NCI-H1417 (cell line): ENCODE results near the gene STRADB.
"Not testable (repeated sequence)": the region's sequence is repeated elsewhere in the genome, so short reads cannot be mapped to it uniquely, and the experiment has no call there.

ENCODE experiments used
- DNase-seq, 3 experiments: peaks; one replicate each; lab custom pipeline; 2025; lab: John Stamatoyannopoulos, UW

STRADB gene

DNA sequence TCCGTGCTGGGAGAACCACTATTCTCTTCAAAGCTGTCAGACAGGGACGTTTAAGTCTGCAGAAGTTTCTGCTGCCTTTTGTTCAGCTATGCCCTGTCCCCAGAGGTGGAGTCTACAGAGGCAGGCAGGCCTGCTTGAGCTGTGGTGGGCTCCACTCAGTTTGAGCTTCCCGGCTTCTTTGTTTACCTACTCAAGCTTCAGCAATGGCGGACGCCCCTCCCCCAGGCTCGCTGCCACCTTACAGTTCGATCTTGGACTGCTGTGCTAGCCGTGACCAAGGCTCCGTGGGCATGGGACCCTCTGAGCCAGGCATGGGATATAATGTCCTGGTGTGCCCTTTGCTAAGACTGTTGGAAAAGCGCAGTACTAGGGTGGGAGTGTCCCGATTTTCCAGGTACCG lies 21.2 kb upstream of the STRADB start:
- DNase-seq = not testable (repeated sequence)

GRCh38 chr2:201430839-201431238 lies 20.7 kb upstream of the STRADB start:
- no peak for DNase-seq

GRCh38 chr2:201432038-201432620 lies 19.4 kb upstream of the STRADB start:
- no peak for DNase-seq

DNA sequence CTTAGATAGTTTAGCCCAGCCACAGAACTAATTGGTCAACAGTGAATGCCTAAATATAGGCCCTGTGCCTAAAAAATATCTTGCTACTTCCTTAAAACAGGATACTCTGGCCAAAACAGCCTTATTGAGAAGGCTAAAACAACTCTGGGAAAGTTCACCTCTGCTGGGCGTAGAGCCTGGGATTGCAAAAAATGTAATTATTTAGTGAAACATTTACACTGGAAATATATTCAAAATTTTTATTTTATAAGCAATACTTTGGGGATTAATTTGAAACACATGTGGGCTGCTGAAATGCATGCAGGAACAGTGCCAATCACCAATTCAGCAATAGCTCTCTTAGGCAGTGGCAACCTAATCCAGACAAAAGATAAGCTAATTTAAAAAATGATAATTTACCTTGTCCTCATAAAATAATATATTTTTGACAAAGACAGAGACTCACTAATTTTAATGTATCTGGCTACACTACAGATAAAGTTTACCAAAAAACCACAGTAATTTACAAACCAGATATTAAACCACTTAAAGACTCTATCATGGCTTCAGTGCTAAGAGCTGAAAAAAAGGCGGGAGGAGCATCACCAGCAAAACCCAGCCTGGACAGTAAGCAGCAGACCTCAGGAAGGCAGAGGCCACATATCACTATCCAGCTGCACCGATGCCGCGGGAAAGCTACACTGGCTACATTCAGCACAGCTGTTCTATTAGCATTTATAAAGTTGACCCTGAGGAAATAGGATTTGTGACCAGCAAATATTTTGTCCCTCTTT lies 18.7 kb upstream of the STRADB start:
- DNase-seq = no peak

DNA sequence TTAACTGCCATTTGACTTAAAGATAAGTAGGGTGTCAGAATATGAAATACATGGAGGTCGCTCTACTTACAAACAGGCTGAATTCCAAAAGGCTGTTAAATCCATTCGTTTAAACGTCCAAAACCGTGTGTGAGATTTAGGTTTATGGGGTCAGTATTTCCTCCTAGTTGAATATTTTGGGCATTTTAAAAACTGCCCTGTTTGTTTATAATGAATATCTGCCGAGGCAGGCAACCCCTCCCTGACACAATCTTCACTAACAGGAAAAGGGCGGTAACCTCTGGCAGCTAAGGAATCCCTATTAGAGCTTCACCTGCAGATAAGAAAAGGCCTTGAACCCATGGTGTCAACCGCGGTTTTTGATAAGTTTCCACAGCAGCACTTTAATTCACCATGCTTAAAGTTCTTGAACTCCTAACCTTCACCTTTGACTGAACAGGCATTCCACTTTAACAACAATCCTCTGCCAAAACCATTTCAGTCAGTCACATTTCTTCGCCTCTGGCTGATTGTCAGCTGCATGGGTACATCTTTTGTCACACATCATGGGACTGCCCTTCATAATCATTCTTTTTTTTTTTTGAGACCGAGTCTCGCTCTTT lies 18.0 kb upstream of the STRADB start:
- DNase-seq = no peak

DNA sequence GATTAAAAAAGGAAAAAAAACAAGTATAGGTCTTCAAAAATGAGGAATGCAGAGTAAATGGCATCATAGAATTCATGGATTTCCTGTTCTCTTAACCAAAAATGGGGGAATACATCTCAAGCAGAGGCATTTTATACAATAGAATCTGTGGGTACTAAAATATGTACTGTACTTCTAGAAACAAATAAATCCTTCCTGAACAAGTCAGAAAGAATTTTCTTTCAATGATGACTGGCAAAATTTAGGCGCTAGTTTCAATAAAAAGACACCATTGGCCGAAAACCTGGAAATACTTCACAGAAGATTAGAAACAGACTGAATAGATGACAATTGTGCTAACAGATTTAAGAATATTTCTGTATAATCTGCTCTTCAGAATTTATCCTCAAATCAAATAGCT lies 15.4 kb upstream of the STRADB start:
- no peak for DNase-seq

- DNase-seq = not testable (repeated sequence)
Observed at GRCh38 chr2:201439336-201439922, 12.1 kb upstream of the STRADB start.

DNA sequence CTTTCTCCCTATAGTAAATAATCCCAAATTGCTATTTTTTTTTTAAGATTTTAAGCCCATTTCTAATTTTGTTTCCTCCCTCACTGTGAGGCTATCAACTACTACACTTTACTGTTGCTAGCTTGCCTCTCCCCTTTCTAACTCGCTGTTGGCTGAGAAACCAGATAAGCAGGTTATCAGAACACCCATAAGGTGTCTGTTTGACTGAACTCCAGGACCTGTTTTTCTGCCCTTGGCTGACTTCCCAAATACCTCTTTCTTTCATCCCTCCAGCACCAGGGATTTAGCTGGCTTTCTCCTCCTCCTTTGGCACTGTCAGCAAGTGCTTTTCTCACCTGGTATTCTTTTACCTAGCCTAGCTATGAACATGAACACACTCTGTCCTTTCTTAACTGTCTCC lies 11.4 kb upstream of the STRADB start:
- DNase-seq = peak in 2 of 3 experiments; percentile 13 to 64

DNA sequence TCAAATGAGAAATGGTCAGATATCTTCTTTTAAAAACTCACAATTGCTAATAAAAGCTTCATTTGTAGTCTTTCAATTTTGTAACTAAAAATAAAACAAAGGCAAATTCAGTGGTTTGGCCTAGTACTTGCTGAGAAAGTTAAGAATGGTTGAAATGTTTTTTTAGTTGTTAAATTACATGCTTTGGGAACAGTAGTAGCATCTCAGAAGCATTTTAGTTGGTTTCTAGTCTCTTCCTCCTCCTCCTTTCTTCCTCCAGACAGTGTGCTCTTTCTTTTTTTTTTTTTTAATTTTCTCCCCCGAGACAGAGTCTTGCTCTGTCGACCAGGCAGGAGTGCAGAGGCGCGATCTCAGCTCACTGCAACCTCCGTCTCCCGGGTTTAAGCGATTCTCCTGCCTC lies 10.1 kb upstream of the STRADB start:
- no peak for DNase-seq

- no peak for DNase-seq
Observed at GRCh38 chr2:201444746-201445465, 6.6 kb upstream of the STRADB start.

DNA sequence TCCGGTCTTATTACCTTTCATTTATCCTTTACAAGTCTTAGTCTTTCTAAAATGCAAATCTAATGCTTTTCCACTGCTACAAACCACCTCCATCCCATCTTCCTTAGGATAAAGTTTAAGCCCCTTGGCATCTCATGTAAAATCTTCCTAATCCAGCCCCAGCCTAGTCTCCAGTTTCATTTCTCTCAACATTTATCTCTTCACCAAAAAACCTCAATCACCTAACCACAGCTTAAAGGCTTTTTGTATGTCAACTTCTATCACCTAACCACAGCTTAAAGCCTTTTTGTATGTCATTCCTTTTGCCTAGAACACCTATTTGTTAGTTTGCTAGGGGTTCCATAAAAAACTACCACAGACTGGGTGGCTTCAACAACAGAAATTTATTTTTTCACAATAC lies 4.5 kb upstream of the STRADB start:
- DNase-seq = no peak

DNA sequence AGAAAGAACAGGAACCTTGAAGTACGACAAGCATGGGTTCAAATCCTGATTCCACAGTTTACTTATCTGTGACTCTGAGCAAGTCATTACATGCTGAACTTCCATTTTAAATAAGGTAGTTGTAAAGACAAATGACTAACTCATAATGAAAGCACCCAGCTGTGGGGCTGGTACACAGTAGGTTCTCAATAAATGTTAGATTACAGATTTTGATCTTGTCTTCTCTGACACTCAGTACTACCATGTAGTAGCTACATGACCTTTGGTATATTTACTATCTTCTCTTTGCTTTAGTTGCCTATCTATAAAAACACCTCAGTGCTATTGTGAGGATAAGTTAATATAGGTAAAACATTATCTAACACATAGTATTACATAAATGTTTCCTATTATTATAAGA lies 3.5 kb upstream of the STRADB start:
- DNase-seq = no peak

DNA sequence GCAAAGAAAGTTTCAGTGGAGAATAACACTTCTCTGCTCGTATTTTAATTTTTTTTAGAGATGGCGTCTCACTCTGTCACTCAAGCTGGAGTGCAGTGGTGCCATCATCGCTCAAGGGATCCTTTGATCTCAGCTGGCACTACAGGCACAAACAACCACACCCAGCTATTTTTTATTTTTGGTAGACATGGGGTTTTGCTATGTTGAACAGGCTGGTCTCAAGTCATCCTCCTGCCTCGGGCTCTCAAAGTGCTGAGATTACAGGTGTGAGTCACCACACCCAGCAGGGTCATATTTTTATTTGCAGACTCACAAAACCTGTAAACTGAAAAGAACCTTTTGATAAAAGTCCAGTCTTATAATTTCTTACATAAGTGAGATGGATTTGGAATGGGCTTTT lies 2.8 kb upstream of the STRADB start:
- DNase-seq = no peak

GRCh38 chr2:201450954-201451291 lies 617 bp upstream of the STRADB start:
- no peak for DNase-seq

DNA sequence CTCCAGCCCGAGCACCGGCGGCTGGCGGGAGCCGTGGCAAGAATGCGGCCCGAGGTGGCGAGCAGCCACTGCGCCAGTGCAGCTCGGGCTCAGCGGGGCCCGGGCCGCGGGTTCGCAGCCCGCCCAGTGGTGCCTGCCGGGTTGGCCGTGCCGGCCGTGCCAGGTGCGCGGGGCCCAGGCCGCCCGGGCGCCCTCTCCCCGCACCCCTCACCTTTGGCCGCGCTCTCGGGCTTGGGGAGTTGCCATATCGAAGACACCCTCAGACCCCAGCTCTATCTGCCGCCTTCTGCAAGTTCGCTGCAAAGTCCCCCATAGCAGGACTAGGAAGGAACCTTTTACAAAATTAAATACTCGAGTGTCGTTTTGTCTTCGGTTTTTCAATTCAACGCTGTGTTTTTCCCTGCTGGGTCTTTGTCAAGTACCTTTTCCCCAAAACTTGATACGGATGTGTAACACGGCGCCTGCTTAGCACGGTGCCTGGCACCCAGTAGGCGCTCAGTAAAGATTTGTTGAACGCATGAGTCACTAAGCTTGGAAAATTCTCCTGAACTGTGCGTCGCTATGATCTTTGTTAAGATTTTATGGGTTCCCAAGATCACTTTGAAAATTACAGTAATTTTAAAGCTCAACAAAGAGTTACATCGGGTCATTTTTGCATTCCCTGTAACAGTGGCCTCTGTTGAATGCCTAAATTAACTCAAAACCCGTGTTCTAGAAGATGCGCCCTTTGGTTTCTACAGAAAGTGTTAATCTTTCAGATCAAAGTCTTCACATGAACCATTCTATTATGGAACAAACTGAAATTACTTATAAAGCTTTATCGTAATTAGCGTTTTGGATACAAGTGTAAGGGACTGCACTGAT lies 750 bp downstream of the STRADB start:
- peak; percentile 37 to 72 (median 63) for DNase-seq

DNA sequence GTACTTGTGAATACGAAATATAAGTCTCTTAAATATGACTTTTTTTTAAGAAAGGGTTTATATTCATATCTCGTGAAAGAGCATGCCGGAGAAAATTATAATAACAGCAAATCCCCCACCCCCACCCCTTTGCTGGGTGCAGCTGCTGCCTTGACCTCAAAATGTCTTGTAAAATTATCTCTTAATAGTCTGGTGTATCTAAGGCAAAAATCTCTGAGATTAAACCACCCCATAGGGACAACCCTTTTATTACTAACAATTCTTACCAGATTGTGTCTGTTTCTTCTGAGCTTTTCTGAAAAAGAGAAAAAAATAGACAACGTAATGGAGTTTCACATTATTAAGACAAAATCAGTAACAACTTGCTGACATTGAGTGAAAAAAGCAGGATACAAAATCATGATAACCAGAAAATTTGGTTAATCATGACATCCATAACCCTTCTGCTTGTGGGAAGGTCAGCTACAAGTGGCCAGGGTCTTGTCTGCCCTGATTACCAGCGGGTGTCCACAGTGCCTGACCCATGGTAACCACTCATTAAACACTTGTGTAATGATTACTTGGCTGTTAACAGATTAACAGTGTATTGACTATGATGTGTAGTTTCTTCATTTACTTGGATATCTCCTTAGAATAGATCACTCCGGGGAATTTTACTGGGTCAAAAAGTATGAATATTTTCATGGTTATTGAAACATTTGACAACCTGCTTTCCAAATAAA lies 1.5 kb downstream of the STRADB start:
- peak in 2 of 3 experiments; percentile 6 to 65 for DNase-seq

- no peak for DNase-seq
Observed at GRCh38 chr2:201458381-201458780, 6.8 kb downstream of the STRADB start.

DNA sequence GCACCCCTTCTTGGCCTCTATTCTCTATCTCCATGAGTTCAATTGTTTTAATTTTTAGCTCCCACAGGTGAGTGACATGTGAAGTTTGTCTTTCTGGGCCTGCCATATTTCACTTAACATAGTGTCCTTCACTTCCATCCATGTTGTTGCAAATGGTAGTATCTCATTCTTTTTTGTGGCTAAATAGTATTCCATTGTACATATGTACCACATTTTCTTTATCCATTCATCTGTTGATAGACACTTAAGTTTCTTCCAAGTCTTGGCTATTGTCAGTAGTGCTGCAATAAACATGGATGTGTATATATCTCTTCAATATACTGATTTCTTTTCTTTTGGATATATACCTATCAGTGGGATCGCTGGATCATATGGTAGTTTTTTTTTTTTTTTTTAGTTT lies 9.0 kb downstream of the STRADB start:
- DNase-seq = no peak

GRCh38 chr2:201464547-201464946 lies 13.0 kb downstream of the STRADB start:
- no peak for DNase-seq

GRCh38 chr2:201465524-201465971 lies 14.0 kb downstream of the STRADB start:
- no peak for DNase-seq
